OCI-LY7 (cell line): Measurements from ENCODE around the gene WDR26. TPM values are rescaled to one million over a fixed set of nuclear protein-coding genes. Genes with fewer than 3 reads are reported as not detected.

Source experiments
- BruUV-seq: library from RNA; stranded (reverse); fragments of 400-500 nt; replicated peaks from 2 replicates; lab custom pipeline; 2021; lab: Mats Ljungman, UMichigan
- CTCF ChIA-PET: fragments of 300-600 bp; sonication (Branson Sonifier 250); formaldehyde crosslinking; loops from one replicate; lab custom pipeline; 2022; ENCODE audit warnings: antibody characterized with exemption; ENCODE audit not compliant: unreplicated experiment; lab: Charles Lee
- POLR2A ChIA-PET: fragments of 300-600 bp; sonication (Branson Sonifier 250); formaldehyde crosslinking; loops from one replicate; lab custom pipeline; 2022; ENCODE audit warnings: antibody characterized with exemption; lab: Charles Lee
- DNase-seq: peaks from one replicate; pipeline ENCODE4 v3.0.0-alpha.2; 2015; ENCODE audit warnings: low spot score
- H2AFZ ChIP-seq: fragments of 200-600 bp; sonication (generic), shearing (Covaris generic); 2 replicates; pipeline ENCODE4 v1.6.1; 2014; ENCODE audit warnings: mild to moderate bottlenecking, antibody characterized with exemption, low read length, moderate library complexity
- H3K27ac ChIP-seq: fragments of 200-600 bp; sonication (generic); 2 replicates; pipeline ENCODE4 v1.5.1; 2014; ENCODE audit warnings: mixed run types, low read depth, mild to moderate bottlenecking, moderate library complexity, low read length, inconsistent platforms; ENCODE audit not compliant: poor library complexity, severe bottlenecking
- H3K36me3 ChIP-seq: fragments of 200-600 bp; sonication (generic); 2 replicates; pipeline ENCODE4 v1.6.1; 2014; ENCODE audit warnings: mild to moderate bottlenecking, antibody characterized with exemption, low read length, moderate library complexity, mixed read lengths; ENCODE audit not compliant: insufficient read depth
- H3K4me1 ChIP-seq: fragments of 200-600 bp; sonication (generic); 2 replicates; pipeline ENCODE4 v1.5.1; 2014; ENCODE audit warnings: mild to moderate bottlenecking, low read length; ENCODE audit not compliant: insufficient read depth, poor library complexity, severe bottlenecking
- H3K4me2 ChIP-seq: fragments of 200-600 bp; sonication (generic); 2 replicates; pipeline ENCODE4 v1.6.1; 2014; ENCODE audit warnings: mild to moderate bottlenecking, low read length
- H3K4me3 ChIP-seq: fragments of 200-600 bp; sonication (generic); 2 replicates; pipeline ENCODE4 v1.5.1; 2014; ENCODE audit warnings: mild to moderate bottlenecking, low read depth, low read length; ENCODE audit not compliant: poor library complexity, severe bottlenecking
- H3K79me2 ChIP-seq: fragments of 200-600 bp; sonication (generic); 2 replicates; pipeline ENCODE4 v1.6.1; 2016; ENCODE audit warnings: low read depth, mild to moderate bottlenecking, low read length, moderate library complexity, mixed read lengths; ENCODE audit not compliant: insufficient read depth
- H3K9me2 ChIP-seq: fragments of 200-600 bp; sonication (generic); 2 replicates; pipeline ENCODE4 v1.6.1; 2016; ENCODE audit warnings: mild to moderate bottlenecking, low read length, mixed read lengths; ENCODE audit not compliant: insufficient read depth
- H3K9me3 ChIP-seq: fragments of 200-600 bp; sonication (generic); 2 replicates; pipeline ENCODE4 v1.6.1; 2014; ENCODE audit warnings: mild to moderate bottlenecking, mixed run types, low read length, mixed read lengths
- H4K20me1 ChIP-seq: fragments of 200-600 bp; sonication (generic); 2 replicates; pipeline ENCODE4 v1.6.1; 2014; ENCODE audit warnings: mild to moderate bottlenecking, antibody characterized with exemption, low read length, moderate library complexity, mixed read lengths; ENCODE audit not compliant: insufficient read depth
- EZH2phosphoT487 ChIP-seq: fragments of 200-600 bp; sonication (generic); IDR thresholded peaks from 2 replicates; pipeline ENCODE4 v1.6.1; 2018; ENCODE audit warnings: low read depth, borderline replicate concordance, mild to moderate bottlenecking, mixed run types, antibody characterized with exemption, low read length, moderate library complexity, mixed read lengths
- intact Hi-C: fragments of 100-400 bp; cut with micrococcal nuclease; formaldehyde crosslinking; loops from one replicate; pipeline ENCODE4 v1.10.0; 2022; ENCODE audit not compliant: unreplicated experiment
- total RNA-seq, 2 experiments: library from RNA; depleted of rRNA in 1 of 2; stranded (reverse); fragments of >200 nt in 1 of 2; shearing (Covaris generic) in 1 of 2; gene quantifications; 2 replicates each; pipeline ENCODE4 v1.2.3, GENCODE V29; 2014 to 2022
- TF ChIP-seq, protein P1 (sequence below): fragments of 200-600 bp; sonication (generic); conservative IDR thresholded peaks from 2 replicates; pipeline ENCODE4 v1.5.1; 2014; ENCODE audit warnings: mild to moderate bottlenecking, antibody characterized with exemption, low read length, moderate library complexity, mixed read lengths

WDR26 gene
- total RNA-seq, 2 experiments from 2014 or later = 32.0 to 77.5 TPM

GRCh38 chr1:224407571-224408293, 26.9 kb downstream of the WDR26 start:
- ChIA-PET POLR2A (interaction anchor here (1.1 to 1.2 kb wide), 2 partner anchors 8 to 9 kb away, joined by 5 to 7 read pairs; no protein-coding TSS in a partner anchor), CTCF (no interaction called here)
- Histone ChIP-seq H3K4me2 (no peak overlapping the region), H3K9me3 (no peaks in the 10 kb centered on the region), H3K4me3 (no peak overlapping the region), H3K4me1 (no peaks in the 10 kb centered on the region), H4K20me1 (no peaks in the 10 kb centered on the region), H2AFZ (no peak overlapping the region), H3K79me2 (no peaks in the 10 kb centered on the region), H3K27ac (no peak overlapping the region), H3K36me3 (peaks cover 89% of the 10 kb centered on the region), H3K9me2 (no peaks in the 10 kb centered on the region)
- no TSS peak for BruUV-seq
- DNase-seq = no peak
- TF ChIP-seq, protein P1, sequence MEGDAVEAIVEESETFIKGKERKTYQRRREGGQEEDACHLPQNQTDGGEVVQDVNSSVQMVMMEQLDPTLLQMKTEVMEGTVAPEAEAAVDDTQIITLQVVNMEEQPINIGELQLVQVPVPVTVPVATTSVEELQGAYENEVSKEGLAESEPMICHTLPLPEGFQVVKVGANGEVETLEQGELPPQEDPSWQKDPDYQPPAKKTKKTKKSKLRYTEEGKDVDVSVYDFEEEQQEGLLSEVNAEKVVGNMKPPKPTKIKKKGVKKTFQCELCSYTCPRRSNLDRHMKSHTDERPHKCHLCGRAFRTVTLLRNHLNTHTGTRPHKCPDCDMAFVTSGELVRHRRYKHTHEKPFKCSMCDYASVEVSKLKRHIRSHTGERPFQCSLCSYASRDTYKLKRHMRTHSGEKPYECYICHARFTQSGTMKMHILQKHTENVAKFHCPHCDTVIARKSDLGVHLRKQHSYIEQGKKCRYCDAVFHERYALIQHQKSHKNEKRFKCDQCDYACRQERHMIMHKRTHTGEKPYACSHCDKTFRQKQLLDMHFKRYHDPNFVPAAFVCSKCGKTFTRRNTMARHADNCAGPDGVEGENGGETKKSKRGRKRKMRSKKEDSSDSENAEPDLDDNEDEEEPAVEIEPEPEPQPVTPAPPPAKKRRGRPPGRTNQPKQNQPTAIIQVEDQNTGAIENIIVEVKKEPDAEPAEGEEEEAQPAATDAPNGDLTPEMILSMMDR = no peak
- no peak for TF ChIP-seq EZH2phosphoT487
- intact Hi-C loops = no loop called here

DNA sequence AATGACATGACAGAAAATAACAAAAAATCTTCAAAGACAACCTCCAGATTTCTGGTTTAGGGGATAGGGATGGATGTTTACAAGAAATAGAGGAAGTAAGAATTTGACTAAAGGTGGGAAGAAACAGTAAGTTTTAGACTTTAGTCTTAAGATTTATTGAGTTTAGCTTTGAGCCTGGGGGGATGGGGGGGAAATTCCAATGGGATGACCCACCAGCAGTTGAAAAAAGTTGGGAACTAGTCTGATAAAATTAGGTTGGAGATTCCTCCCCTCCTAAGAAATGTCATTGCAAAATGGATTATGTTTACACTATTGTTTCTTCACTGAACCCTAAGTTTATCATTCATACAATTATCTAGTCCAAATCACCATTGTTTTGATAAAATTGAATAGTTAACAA, 28.4 kb downstream of the WDR26 start:
- POLR2A ChIA-PET = interaction anchor here (0.6 to 1.3 kb wide), 3 partner anchors 9 to 17 kb away, joined by 3 read pairs; no protein-coding TSS in a partner anchor

DNA sequence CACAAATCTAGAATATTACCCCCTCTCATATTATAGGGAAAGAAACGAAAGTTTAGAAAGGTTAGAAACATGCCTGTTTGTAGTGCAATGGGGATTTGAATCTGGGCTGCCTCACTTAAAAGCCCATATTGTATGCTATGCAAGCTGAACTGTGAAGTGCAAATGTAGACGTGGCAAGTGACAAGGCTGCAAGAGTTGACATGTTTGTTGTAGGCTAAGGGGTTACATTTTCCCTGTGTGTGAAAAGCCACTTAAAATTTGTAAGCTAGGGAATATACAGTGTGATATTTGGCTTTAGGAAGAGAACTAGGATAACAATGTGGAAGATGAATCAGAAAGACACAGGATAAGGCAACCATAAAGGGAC, 29.0 kb downstream of the WDR26 start:
- Histone ChIP-seq H3K4me1 (no peaks in the 10 kb centered on the region), H2AFZ (no peak overlapping the region), H3K9me2 (no peaks in the 10 kb centered on the region), H3K79me2 (no peaks in the 10 kb centered on the region), H4K20me1 (no peaks in the 10 kb centered on the region), H3K27ac (no peak overlapping the region), H3K4me2 (no peak overlapping the region), H3K9me3 (no peaks in the 10 kb centered on the region), H3K36me3 (peaks cover 88% of the 10 kb centered on the region), H3K4me3 (no peak overlapping the region)
- CTCF ChIA-PET = interaction anchor here (1.4 kb wide), 1 partner anchor 38 kb away, joined by 3 read pairs; no protein-coding TSS in a partner anchor
- intact Hi-C loops = no loop called here
- no TSS peak for BruUV-seq
- no peak for TF ChIP-seq EZH2phosphoT487
- TF ChIP-seq, protein P1 = no peak
- DNase-seq = no peak
- POLR2A ChIA-PET = interaction anchor here (0.6 to 1.3 kb wide), 3 partner anchors 10 to 16 kb away, joined by 3 read pairs; no protein-coding TSS in a partner anchor

More for the DNA sequence above, 28.4 kb downstream of the WDR26 start:
- no peak for TF ChIP-seq EZH2phosphoT487
- Histone ChIP-seq H3K4me3 (no peak overlapping the region), H3K27ac (no peak overlapping the region), H3K4me2 (no peak overlapping the region), H3K9me3 (no peaks in the 10 kb centered on the region), H3K79me2 (no peaks in the 10 kb centered on the region), H3K36me3 (peaks cover 88% of the 10 kb centered on the region), H3K4me1 (no peaks in the 10 kb centered on the region), H4K20me1 (no peaks in the 10 kb centered on the region), H2AFZ (no peak overlapping the region), H3K9me2 (no peaks in the 10 kb centered on the region)
- CTCF ChIA-PET = no interaction called here
- intact Hi-C loops = no loop called here
- BruUV-seq = no TSS peak
- DNase-seq = no peak
